Right lobe of liver (tissue), 4 donors: ENCODE measurements around the gene SERPINH1.

Source experiments
- POLR2A ChIP-seq: fragments of 450-650 bp; IDR thresholded peaks from one replicate; pipeline ENCODE4 v1.6.1; 2017; ENCODE audit warnings: antibody characterized with exemption, mild to moderate bottlenecking
- TF ChIP-seq, protein P1 (sequence below), 4 donors: fragments of 200-600 bp in 3 of 4; fragments of 450-650 bp in 1 of 4; IDR thresholded peaks; one replicate each; pipeline versions ENCODE4 v1.5.1 to v1.8.0; 2016 to 2022; ENCODE audit warnings: antibody characterized with exemption in 4 of 4, mild to moderate bottlenecking in 2 of 4
- donor health status: DM: no; HTN: no; CAD: no.
- donor health status: DM: no; HTN: no; CAD: no.
- donor health status: DM: no; HTN: yes; CAD: no.

- TF ChIP-seq, protein P1, sequence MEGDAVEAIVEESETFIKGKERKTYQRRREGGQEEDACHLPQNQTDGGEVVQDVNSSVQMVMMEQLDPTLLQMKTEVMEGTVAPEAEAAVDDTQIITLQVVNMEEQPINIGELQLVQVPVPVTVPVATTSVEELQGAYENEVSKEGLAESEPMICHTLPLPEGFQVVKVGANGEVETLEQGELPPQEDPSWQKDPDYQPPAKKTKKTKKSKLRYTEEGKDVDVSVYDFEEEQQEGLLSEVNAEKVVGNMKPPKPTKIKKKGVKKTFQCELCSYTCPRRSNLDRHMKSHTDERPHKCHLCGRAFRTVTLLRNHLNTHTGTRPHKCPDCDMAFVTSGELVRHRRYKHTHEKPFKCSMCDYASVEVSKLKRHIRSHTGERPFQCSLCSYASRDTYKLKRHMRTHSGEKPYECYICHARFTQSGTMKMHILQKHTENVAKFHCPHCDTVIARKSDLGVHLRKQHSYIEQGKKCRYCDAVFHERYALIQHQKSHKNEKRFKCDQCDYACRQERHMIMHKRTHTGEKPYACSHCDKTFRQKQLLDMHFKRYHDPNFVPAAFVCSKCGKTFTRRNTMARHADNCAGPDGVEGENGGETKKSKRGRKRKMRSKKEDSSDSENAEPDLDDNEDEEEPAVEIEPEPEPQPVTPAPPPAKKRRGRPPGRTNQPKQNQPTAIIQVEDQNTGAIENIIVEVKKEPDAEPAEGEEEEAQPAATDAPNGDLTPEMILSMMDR (IDR thresholded peaks at IDR 0.05), result no peak
- no peak for TF ChIP-seq POLR2A
Observed at GRCh38 chr11:75560644-75561043, 1.4 kb upstream of the SERPINH1 start.
